Ascending aorta (tissue), 2 donors: ENCODE data around the gene LUM. TPM values are rescaled to one million over a fixed set of nuclear protein-coding genes. Genes with fewer than 3 reads are reported as not detected.

Experiments used
- DNase-seq, 2 donors: peaks; one replicate each; pipeline ENCODE4 v3.0.0-alpha.2; 2019; ENCODE audit warnings: low spot score in 2 of 2
- H3K27ac ChIP-seq, 2 donors: fragments of 200-600 bp; sonication (generic); one replicate each; pipeline ENCODE4 v1.5.1; 2016 to 2017; ENCODE audit warnings: mild to moderate bottlenecking in 1 of 2
- H3K27me3 ChIP-seq: fragments of 200-600 bp; sonication (generic); one replicate; pipeline ENCODE4 v1.5.1; 2017
- H3K36me3 ChIP-seq, 2 donors: fragments of 200-600 bp; sonication (generic); one replicate each; pipeline ENCODE4 v1.5.1; 2016
- H3K4me1 ChIP-seq, 2 donors: fragments of 200-600 bp; sonication (generic); one replicate each; pipeline ENCODE4 v1.5.1; 2016 to 2017; ENCODE audit warnings: mild to moderate bottlenecking in 1 of 2
- H3K4me3 ChIP-seq, 2 donors: fragments of 200-600 bp; sonication (generic); one replicate each; pipeline ENCODE4 v1.5.1; 2016 to 2017; ENCODE audit warnings: mild to moderate bottlenecking in 1 of 2
- H3K9me3 ChIP-seq, 2 donors: fragments of 200-600 bp; sonication (generic); one replicate each; pipeline ENCODE4 v1.5.1; 2016
- CTCF ChIP-seq, 3 experiments: fragments of 200-600 bp in 2 of 3; fragments of 450-650 bp in 1 of 3; sonication (generic) in 2 of 3; IDR thresholded peaks; one replicate each; pipeline ENCODE4 v1.5.1; 2016 to 2019; ENCODE audit warnings: antibody characterized with exemption in 3 of 3, mild to moderate bottlenecking in 1 of 3, moderate library complexity in 1 of 3
- intact Hi-C: fragments of 100-400 bp; cut with DNase I; formaldehyde crosslinking; loops from one replicate; pipeline ENCODE4 v1.15.1; 2023
- total RNA-seq: library from RNA; depleted of rRNA; stranded (reverse); fragments of >200 nt; gene quantifications from one replicate; pipeline ENCODE4 v1.1.0, GENCODE V29; 2016

The LUM gene
- total RNA-seq, 1 donor from 2014 or later = 133 TPM

DNA sequence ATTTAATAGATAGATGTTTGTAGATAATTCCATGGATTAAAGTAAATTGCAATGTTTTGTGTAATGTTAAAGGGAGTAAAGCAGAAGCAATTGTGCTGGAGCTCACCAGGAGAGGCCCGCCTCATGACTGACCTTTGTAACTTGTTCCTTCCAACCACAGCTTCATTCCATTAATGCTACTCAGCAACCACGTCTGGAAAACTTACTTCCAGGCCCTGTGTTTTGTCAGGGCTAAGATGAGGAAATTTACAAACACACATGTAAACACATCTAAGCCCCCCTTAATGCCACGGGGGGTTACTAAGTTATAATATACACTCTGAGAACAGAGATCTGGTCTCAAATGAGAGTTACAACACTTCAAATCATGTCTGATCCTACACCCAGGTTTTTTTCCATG is 12.4 kb downstream of the LUM start:
- no peak for DNase-seq
- H3K27me3 ChIP-seq = no peaks in the 10 kb centered on the region
- no peak overlapping the region for H3K4me3 ChIP-seq
- intact Hi-C loops = no loop called here
- H3K36me3 ChIP-seq = no peaks in the 10 kb centered on the region
- TF ChIP-seq CTCF (IDR thresholded peaks at IDR 0.05) = no peak
- no peaks in the 10 kb centered on the region for H3K4me1 ChIP-seq
- no peaks in the 10 kb centered on the region for H3K9me3 ChIP-seq
- no peak overlapping the region for H3K27ac ChIP-seq

- H3K36me3 ChIP-seq = no peaks in the 10 kb centered on the region
- H3K27me3 ChIP-seq = no peaks in the 10 kb centered on the region
- no peak overlapping the region for H3K4me3 ChIP-seq
- no peak for DNase-seq
- H3K4me1 ChIP-seq = no peaks in the 10 kb centered on the region
- intact Hi-C loops = no loop called here
- no peak for TF ChIP-seq CTCF (IDR thresholded peaks at IDR 0.05)
- H3K27ac ChIP-seq = no peak overlapping the region
- H3K9me3 ChIP-seq = no peaks in the 10 kb centered on the region
Observed at GRCh38 chr12:91098461-91098860, 12.8 kb downstream of the LUM start.

DNA sequence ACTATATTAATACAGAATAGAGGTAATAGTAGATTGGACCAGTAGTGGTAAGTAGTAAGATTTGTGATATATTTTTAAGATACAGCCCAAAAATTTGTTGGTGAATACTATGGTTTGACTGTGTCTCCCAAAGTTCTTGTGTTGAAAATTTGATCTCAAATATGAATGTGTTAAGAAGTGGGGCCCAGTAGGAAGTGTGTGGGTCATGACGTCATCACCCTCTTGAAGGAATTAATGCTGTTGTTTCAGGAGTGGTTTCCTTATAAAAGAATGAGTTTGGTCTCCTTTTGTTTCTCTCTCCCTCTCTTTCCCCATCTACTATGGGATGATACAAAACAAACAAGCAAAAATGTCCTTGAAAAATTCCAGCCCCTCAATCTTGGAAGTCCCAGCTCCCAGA is 16.3 kb downstream of the LUM start:
- Histone ChIP-seq H3K4me1 (no peaks in the 10 kb centered on the region), H3K9me3 (peaks cover 7 to 9% of the 10 kb centered on the region in 2 donors), H3K27me3 (no peaks in the 10 kb centered on the region), H3K27ac (no peak overlapping the region), H3K36me3 (no peaks in the 10 kb centered on the region), H3K4me3 (no peak overlapping the region)
- TF ChIP-seq CTCF (IDR thresholded peaks at IDR 0.05) = no peak
- DNase-seq = no peak
- intact Hi-C loops = no loop called here

- H3K4me1 ChIP-seq = no peaks in the 10 kb centered on the region
- intact Hi-C loops = no loop called here
- TF ChIP-seq CTCF (IDR thresholded peaks at IDR 0.05) = no peak
Observed at GRCh38 chr12:91094032-91094662, 17.1 kb downstream of the LUM start.

GRCh38 chr12:91093341-91093740 is 18.0 kb downstream of the LUM start:
- Histone ChIP-seq H3K36me3 (no peaks in the 10 kb centered on the region), H3K27me3 (no peaks in the 10 kb centered on the region), H3K9me3 (peaks cover 9 to 12% of the 10 kb centered on the region in 2 donors), H3K4me1 (no peaks in the 10 kb centered on the region), H3K4me3 (no peak overlapping the region), H3K27ac (no peak overlapping the region)
- intact Hi-C loops = no loop called here
- DNase-seq = no peak
- TF ChIP-seq CTCF (IDR thresholded peaks at IDR 0.05) = no peak

More at GRCh38 chr12:91094032-91094662, 17.1 kb downstream of the LUM start:
- Histone ChIP-seq H3K27ac (no peak overlapping the region), H3K4me3 (no peak overlapping the region), H3K27me3 (no peaks in the 10 kb centered on the region), H3K9me3 (peaks cover 9 to 11% of the 10 kb centered on the region in 2 donors), H3K36me3 (no peaks in the 10 kb centered on the region)
- DNase-seq = no peak
